Type B pancreatic cell (in vitro differentiated cells): ENCODE results near the gene AQP2. TPM values are rescaled to one million over a fixed set of nuclear protein-coding genes. Genes with fewer than 3 reads are reported as not detected.

Experiments
- DNase-seq: peaks from one replicate; pipeline ENCODE4 v3.0.0; 2021; ENCODE audit warnings: mixed read lengths; ENCODE audit not compliant: unreplicated experiment; ENCODE audit errors: extremely low spot score
- H3K27ac Mint-ChIP-seq: 2 replicates; pipeline ENCODE4 v1.8.0; 2021; ENCODE audit warnings: mild to moderate bottlenecking, mixed read lengths
- H3K27me3 Mint-ChIP-seq: 2 replicates; pipeline ENCODE4 v1.8.0; 2021; ENCODE audit warnings: mixed read lengths
- H3K36me3 Mint-ChIP-seq: 2 replicates; pipeline ENCODE4 v1.8.0; 2021; ENCODE audit warnings: mixed read lengths
- H3K4me1 Mint-ChIP-seq: one replicate; pipeline ENCODE4 v1.8.0; 2021; ENCODE audit warnings: mixed read lengths; ENCODE audit not compliant: unreplicated experiment
- H3K4me3 Mint-ChIP-seq: 2 replicates; pipeline ENCODE4 v1.8.0; 2021; ENCODE audit warnings: mild to moderate bottlenecking, mixed read lengths
- H3K9me3 Mint-ChIP-seq: 2 replicates; pipeline ENCODE4 v1.8.0; 2021; ENCODE audit warnings: mixed read lengths
- total RNA-seq: library from RNA; stranded (reverse); gene quantifications from 2 replicates; pipeline ENCODE4 v1.2.1, GENCODE V29; 2021; ENCODE audit warnings: low replicate concordance
- TF ChIP-seq, protein P1 (sequence below): fragments of 200-600 bp; sonication (generic); conservative IDR thresholded peaks from 2 replicates; pipeline ENCODE4 v1.5.0; 2021; ENCODE audit warnings: antibody characterized with exemption, mild to moderate bottlenecking

AQP2 gene
- total RNA-seq, 1 donor from 2014 or later, result not detected

DNA sequence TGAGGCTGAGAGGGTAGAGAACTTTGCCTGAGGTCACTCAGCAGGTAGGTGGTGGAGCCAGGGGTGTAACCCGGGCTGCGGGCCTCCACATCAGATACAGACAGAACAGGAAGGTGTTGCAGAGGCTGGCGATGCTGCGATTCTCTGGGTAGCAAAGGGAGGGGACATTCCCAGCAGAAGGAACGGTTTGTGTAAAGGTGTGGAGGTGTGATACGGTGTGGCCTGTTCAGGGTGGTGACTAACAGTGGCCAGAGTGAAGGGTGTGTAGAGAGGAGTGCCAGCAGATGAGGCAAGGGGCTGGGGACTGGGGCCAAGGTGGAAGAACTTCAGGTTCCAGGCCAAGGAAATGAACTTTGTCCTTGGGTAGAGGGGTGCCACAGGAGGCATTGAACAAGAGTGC is 28.6 kb upstream of the AQP2 start:
- Mint-ChIP-seq H3K36me3 (no peaks in the 10 kb centered on the region), H3K27me3 (no peaks in the 10 kb centered on the region), H3K27ac (no peak overlapping the region), H3K4me3 (no peak overlapping the region), H3K4me1 (peaks cover 6% of the 10 kb centered on the region), H3K9me3 (no peaks in the 10 kb centered on the region)
- TF ChIP-seq, protein P1, sequence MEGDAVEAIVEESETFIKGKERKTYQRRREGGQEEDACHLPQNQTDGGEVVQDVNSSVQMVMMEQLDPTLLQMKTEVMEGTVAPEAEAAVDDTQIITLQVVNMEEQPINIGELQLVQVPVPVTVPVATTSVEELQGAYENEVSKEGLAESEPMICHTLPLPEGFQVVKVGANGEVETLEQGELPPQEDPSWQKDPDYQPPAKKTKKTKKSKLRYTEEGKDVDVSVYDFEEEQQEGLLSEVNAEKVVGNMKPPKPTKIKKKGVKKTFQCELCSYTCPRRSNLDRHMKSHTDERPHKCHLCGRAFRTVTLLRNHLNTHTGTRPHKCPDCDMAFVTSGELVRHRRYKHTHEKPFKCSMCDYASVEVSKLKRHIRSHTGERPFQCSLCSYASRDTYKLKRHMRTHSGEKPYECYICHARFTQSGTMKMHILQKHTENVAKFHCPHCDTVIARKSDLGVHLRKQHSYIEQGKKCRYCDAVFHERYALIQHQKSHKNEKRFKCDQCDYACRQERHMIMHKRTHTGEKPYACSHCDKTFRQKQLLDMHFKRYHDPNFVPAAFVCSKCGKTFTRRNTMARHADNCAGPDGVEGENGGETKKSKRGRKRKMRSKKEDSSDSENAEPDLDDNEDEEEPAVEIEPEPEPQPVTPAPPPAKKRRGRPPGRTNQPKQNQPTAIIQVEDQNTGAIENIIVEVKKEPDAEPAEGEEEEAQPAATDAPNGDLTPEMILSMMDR, result no peak
- DNase-seq, result no peak

DNA sequence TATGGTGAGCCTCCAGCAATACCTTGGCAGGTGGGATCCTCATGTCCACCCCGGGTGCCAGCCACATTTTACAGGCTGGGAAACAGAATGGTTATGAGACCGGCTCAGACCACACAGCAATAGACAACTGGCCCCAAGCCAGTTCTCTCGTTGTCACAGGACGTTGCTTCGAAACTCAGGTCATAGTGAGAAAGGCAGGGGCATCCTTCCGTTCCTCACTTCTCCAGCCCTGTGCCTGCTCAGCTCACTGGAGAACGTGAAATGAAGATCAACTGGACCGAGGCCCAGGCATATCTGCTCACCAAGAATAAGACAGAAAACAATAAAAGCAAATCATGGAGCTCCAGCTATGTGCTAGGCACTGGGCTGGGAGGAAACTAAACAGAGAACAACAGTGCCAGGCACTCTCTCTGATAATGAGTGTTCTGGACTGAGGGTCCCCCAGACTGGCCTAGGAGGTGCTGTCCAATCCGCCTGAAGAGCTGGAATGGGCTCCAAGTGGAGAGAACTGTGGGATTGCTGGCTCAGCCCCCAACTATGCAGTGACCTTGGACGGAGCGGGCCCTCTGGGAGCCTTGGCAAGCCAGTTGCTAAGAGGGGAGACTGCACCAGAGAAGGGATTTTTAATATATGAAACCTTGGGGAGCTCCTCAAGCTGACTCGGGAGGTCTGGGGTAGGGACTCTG is 28.0 kb upstream of the AQP2 start:
- no peaks in the 10 kb centered on the region for H3K9me3 Mint-ChIP-seq
- DNase-seq, result no peak
- H3K27me3 Mint-ChIP-seq, result no peaks in the 10 kb centered on the region
- TF ChIP-seq, protein P1, result no peak
- no peaks in the 10 kb centered on the region for H3K36me3 Mint-ChIP-seq
- H3K4me3 Mint-ChIP-seq, result no peak overlapping the region
- no peak overlapping the region for H3K27ac Mint-ChIP-seq
- H3K4me1 Mint-ChIP-seq, result peaks cover 4% of the 10 kb centered on the region

DNA sequence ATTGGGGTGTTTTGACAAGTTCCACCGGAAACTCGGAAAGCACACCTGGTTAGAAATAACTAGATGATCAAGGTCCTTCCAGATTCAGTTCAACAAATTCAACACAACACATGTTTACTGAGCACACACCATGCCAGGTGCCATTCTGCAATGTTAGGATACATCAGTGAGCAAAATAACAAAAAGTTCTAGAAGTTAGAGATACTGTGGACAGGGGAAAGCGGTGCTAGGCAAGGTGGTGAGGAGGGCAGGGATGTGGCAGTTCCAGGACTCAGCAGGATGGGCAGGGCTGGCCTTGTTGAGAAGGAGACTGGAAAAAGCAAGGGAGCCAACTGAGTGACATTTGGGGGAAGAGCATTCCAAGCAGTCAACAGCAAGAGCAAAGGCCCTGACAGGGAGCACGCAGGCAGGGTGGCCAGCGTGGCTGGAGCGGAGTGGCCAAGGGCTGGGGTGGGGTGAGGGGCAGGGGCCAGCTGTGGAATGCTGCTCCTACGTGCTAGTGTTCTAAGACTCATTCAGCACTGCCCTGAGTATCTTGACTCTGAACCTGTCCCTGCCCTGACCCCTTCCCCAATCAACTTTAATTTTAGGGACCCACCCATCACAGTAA is 27.4 kb upstream of the AQP2 start:
- TF ChIP-seq, protein P1, result no peak
- peaks cover 3% of the 10 kb centered on the region for H3K27me3 Mint-ChIP-seq
- H3K4me3 Mint-ChIP-seq, result no peak overlapping the region
- no peaks in the 10 kb centered on the region for H3K9me3 Mint-ChIP-seq
- H3K4me1 Mint-ChIP-seq, result peaks cover 4% of the 10 kb centered on the region
- no peak for DNase-seq
- no peaks in the 10 kb centered on the region for H3K36me3 Mint-ChIP-seq
- no peak overlapping the region for H3K27ac Mint-ChIP-seq

DNA sequence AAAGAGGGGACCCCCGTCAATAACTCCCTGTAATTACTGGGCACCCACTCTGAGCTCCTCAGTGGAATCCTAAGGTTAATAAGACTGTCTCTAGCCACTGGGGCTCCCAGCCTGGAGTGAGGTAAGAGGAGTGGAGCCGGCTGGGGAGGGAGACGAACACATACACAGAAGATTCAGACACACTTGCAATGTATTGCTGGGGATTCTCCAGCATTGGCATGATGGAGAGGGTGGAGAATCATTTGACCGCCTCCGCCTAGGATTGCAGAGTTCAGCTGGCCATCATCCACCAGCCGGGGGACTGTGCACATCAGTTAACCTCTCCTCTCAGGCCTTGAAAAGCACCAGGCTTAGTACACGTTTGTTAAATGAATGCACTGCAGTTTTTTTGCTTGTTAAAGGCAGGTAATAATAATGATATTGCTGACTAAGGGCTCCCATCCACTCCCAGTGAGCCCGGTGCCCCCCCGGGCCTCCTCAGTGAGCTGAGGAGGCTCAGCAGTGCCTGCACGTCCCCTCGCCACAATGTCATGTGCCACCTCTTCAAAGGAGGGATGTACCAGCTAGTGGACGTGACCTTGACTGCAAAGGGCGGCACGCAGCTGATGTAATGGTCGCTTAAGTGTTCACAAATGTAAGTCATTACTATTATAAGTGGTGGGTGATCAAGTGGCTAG is 26.5 kb upstream of the AQP2 start:
- no peak overlapping the region for H3K4me3 Mint-ChIP-seq
- TF ChIP-seq, protein P1, result no peak
- H3K27me3 Mint-ChIP-seq, result peaks cover 3% of the 10 kb centered on the region
- H3K36me3 Mint-ChIP-seq, result no peaks in the 10 kb centered on the region
- H3K27ac Mint-ChIP-seq, result no peak overlapping the region
- no peak for DNase-seq
- no peaks in the 10 kb centered on the region for H3K9me3 Mint-ChIP-seq
- peaks cover 4% of the 10 kb centered on the region for H3K4me1 Mint-ChIP-seq

DNA sequence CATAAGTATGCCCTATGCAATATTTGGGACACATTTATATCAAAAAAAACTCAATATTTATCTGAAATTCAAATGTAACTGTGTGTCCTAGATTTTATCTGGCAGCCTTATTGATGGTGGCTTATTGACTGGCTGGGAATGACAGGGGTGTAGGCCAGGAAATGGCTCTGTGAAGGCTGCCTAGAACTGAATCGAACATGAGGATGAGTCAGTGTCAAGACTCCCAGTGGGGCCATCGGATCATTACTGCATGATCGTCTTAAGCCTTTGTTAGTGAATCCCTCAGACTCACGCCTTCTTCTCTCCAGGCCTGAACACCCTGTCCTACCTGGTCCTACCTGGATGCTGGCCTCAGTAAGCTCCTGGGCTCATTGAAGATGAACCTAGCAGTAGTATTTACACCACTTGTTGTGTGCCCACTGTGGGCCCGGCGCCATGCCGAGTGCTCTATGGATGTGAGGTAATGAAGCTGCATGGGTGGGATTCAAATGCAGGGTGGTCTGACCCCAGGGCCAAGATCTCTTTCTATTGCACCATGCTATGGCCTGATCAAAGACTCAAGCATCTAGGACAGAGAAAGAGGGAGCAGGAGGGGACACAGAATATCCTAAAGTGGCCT is 25.8 kb upstream of the AQP2 start:
- Mint-ChIP-seq H3K9me3 (no peaks in the 10 kb centered on the region), H3K4me1 (peaks cover 4% of the 10 kb centered on the region), H3K4me3 (no peak overlapping the region), H3K36me3 (no peaks in the 10 kb centered on the region), H3K27me3 (peaks cover 4% of the 10 kb centered on the region), H3K27ac (no peak overlapping the region)
- no peak for DNase-seq
- TF ChIP-seq, protein P1, result no peak
